Ramos (cell line): ENCODE results near the gene PLK5.
"Not testable (repeated sequence)": the region's sequence is repeated elsewhere in the genome, so short reads cannot be mapped to it uniquely, and the experiment has no call there.

Experiments
- in situ Hi-C: fragments of 300-500 bp; cut with MboI; formaldehyde crosslinking; loops from one replicate; pipeline ENCODE4 v1.14.3; 2022; ENCODE audit warnings: low sequenced_read_pairs; ENCODE audit not compliant: unreplicated experiment

Gene PLK5

GRCh38 chr19:1490311-1491113 is 33.4 kb upstream of the PLK5 start, which contains the start of gene PCSK4:
Gene PCSK4, minus strand, starts transcription at chr19:1490350. Its CDS starts 4 bp downstream, at chr19:1490346.
- in situ Hi-C loops, result no loop called here

DNA sequence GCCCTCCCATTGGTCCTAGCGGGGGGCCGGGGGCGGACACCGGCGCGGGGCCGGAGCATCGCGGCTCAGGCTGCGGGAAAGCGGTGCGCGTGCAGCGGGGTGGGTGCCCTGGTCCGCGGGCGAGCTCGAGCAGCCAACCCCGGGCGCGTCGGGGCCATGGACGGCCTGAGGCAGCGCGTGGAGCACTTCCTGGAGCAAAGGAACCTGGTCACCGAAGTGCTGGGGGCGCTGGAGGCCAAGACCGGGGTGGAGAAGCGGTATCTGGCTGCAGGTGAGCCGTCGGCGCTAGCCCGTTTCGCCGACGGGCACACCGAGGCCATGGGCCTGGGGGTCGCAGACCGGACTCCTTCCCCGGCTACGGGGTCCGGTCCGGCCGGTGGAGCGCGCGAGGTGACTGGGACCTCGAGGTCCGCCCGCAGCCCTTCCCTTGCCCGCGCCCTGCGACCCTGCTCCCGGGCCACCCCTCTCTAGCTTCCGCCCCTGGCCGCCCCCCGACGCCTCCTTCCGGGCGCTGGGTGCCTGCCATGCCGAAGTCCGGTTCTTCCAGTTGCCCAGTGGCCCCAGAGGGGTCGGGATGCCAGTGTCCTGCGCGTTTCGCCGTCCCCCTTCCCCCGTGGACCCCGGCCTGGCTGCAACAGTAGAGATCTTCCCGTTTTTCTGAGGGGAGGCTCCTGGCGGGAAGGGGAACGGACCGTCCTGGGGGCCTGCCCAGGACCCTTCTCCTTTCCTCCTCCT is 32.6 kb upstream of the PLK5 start, which contains the start of gene REEP6:
REEP6 (plus strand) TSS at position 68 of the 735 bp plus-strand sequence; CDS start at position 157, 89 bp downstream.
- in situ Hi-C loops, result no loop called here

DNA sequence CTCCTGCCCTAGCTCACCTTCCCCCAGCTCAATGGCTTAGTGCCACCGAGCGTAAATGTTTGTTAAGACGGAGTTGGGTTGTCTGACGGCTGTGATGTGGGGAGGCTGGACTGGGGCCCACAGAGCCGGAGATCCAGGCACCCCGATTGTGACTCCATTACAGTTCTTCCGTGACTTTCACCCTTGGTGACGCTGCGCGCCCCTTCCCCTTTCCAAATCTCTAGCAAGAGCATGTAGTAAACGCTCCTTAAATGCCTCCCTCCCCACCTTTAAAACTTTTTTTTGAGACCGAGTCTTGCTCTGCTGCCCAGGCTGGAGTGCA is 32.1 kb upstream of the PLK5 start:
- in situ Hi-C loops, result no loop called here

DNA sequence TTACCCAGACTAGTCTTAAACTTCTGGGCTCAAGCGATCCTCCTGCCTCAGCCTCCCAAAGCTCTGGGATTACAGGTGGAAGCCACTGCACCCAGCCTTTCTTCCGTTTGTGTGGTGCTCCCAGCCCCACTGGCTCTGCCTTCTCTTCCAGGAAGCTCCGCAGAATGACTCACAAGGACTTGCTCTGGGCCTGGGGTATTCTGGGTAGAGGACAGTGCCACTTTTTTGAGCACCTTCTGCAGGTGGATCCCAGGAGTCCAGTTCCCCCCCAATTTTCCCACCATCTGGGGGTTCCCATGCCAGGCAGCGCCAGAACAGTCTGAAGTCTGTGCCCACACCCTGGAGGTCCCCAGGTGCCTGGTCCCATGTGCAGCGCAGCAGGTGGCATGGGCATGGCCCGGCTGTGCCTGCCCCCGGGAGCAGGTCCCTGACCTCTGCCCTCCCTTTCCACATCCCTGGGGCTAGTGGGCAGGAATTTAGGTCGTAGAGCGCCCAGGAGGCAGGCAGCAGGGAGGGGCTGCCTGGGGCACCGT is 31.3 kb upstream of the PLK5 start:
- in situ Hi-C loops, result no loop called here

GRCh38 chr19:1494115-1494815 is 29.6 kb upstream of the PLK5 start:
- in situ Hi-C loops, result no loop called here

- in situ Hi-C loops, result no loop called here
These were observed 28.7 kb upstream of the PLK5 start for GRCh38 chr19:1495051-1495798.

DNA sequence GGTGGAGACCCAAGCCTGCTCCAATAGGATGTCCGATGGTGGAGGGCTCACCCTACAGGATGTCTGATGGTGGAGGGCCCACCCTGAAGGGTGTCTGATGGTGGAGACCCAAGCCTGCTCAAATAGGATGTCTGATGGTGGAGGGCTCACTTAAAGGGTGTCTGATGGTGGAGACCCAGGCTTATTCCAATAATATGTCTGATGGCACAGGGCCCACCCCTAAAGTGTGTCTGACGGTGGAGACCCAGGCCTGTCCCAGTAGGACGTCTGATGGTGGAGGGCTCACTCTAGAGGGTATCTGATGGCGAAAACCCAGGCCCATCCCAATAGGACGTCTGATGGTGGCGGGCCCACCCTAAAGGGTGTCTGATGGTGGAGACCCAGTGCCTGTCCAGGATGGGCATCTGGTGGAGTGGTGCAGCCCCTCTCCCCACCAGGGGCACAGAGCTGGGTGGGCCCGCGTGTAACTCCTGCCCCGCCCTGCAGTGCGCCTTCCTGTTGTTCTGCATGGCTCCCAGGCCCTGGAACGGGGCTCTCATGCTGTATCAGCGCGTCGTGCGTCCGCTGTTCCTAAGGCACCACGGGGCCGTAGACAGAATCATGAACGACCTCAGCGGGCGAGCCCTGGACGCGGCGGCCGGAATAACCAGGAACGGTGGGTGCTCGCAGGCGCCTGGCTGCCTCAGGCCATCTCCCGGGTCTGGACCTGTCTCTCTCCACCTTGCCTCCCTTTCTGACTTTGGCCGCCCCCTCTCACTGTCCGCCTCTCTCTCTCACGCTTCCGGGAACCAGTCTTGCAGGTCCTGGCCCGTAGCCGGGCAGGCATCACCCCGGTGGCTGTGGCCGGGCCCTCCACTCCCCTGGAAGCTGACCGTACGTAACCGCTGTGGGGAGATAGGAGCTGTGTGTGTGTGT is 27.8 kb upstream of the PLK5 start:
- in situ Hi-C loops, result no loop called here

DNA sequence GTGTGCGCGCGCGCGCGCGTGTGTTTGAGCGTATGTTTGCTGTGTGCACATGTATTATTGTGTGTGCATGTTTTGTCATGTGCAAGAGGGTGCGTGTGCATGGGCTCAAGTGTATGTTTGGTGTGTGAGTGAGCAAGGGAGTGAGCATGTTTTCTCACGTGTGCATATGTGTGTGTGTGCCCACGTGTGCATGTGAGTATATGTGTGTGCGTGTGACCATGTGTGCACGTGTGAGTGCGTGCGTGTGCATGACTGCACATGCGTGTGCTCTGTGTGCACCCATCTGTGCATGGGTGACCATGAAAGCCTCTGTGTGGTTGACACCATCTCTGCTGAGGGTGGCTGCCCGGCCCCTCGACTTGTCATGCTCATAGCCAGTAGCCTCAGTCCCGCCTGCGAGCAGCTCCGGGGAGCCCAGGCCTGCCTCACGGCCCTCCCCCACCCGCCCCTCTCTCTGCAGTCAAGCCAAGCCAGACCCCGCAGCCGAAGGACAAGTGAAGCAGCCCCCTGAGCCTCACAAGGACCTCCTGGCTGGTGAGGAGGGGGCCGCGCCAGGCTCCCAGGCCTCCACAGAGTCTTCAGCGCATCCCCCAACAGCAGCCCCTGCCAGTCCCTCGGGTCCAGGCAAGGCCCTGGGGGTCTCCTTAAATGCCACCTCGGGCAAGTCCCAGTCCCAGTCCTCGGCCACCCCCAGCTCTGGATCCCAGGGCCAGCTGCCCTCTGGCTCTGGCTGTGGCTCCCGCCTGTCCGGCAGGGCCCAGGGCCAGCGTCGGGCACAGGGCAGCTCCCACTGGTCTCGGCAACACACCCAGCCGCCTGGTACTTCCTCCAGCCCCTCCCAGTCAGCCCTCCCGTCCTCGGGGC is 26.9 kb upstream of the PLK5 start:
- in situ Hi-C loops, result no loop called here

DNA sequence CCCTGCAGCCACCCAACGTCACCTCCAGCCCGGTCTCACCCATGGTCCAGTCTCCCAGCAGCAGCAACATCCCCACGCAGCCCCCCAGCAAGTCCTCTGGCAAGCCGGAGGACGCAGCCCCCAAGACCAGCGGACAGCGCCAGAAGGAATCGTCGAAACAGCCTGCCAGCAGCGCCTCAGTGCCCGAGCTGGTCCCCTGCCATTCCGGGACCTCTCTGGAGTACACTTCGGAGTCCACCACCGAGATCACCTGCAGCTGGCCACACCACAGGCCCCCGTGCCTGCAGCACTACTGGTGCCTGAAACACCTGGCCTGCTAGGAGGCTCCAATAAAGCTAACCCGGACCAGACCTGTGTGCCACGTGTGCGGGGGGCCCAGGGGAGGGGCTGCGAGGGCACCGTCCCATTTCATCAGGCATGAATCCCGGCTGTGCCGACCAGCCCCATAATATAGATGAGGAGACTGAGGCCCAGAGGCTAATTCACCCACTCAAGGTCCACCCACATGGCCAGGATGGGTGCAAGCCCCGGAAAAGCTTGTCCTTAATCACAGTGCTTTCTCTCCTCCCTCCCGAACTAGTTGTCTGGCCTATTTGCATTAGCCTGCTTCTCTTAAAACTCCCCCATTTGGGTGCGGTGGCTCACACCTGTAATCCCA is 26.2 kb upstream of the PLK5 start:
- in situ Hi-C loops, result no loop called here

DNA sequence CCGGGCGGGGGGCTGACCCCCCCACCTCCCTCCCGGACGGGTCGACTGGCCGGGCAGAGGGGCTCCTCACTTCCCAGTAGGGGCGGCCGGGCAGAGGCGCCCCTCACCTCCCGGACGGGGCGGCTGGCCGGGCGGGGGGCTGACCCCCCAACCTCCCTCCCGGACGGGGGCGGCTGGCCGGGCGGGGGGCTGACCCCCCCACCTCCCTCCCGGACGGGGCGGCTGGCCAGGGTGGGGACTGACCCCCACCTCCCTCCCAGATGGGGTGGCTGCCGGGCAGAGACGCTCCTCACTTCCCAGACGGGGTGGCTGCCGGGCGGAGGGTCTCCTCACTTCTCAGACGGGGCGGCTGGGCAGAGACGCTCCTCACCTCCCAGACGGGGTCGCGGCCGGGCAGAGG is 24.6 kb upstream of the PLK5 start:
- in situ Hi-C loops, result not testable (repeated sequence)

- in situ Hi-C loops, result no loop called here
These were observed 22.7 kb upstream of the PLK5 start for GRCh38 chr19:1501200-1501595.

- in situ Hi-C loops, result no loop called here
These were observed 21.3 kb upstream of the PLK5 start for GRCh38 chr19:1502433-1503088.

DNA sequence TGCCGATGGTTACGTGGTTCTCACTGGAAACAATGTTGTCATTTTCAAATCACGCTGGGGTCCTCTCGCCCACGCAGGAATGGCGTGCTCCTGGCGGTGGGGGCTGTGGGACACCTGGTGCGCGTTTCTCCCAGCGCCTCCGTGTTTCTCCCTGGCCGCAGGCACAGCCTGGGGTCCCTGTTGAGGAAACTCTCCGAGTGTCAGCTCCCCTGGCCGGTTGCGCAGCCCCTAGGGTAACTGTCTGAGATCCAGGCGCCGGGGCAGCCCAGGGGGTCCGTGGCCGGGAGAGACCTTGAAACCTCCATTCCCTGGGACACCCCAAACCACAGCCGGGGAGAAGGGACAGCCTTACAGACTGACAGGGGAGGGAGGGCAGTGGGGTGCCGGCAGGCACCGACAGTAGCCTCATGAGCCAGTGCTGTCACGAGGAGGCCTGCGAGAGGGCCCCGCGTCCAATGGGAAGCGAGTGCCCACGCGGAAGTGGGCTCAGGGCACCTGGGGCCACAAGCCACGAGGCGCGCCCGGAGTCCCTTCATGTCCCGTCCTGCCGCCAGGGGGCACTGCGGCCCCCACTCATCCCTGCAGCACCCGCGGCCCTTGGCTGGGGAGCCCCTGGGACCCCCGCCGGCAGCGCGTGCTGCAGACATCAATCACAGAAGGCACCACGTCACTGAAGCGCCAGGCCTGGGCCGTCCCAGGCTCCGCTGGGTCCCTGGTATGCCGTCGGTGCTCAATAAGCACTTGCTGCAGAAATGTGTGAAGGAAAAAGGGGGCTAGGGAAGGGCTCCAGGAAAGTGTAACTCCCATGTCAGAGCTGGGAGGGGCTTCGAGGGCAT is 20.6 kb upstream of the PLK5 start:
- in situ Hi-C loops, result no loop called here

DNA sequence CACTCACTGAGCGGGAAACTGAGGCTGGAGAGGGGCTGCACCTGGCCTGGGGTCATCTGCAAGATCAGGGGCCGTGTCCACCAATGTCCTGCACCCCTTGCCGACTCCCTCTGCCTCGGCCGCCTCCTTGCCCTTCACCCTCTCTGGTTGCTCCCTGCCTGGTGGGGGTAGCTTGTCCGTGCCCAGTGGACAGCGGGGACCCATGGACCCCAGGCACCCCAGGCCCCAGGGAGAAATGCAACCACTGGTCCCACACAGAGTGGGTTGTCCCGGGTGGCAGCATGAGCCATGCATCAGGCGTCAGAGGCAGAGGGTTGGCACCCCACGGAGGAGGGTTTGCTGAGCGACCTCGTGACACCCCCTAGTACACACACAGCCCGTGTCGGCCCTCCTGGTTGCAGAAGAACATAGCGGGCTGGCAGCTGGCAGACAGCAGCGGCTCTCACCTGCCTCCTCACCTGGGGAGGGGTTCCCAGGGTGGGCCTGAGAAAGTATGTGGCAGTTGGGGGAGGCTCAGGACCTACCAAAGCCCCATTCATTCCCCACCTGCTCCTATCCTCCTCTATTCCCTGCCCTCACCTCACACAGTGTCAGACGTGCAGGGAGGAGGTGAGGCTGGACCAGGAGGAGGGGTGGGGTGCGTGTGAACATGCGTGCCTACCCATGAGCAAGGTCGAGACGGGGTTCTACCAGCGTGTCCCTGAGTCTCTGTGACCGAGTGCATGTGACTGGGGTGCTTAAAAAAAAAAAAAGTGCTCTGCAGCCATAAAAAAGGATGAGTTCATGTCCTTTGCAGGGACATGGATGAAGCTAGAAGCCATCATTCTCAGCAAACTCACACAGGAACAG is 19.7 kb upstream of the PLK5 start:
- in situ Hi-C loops, result no loop called here

DNA sequence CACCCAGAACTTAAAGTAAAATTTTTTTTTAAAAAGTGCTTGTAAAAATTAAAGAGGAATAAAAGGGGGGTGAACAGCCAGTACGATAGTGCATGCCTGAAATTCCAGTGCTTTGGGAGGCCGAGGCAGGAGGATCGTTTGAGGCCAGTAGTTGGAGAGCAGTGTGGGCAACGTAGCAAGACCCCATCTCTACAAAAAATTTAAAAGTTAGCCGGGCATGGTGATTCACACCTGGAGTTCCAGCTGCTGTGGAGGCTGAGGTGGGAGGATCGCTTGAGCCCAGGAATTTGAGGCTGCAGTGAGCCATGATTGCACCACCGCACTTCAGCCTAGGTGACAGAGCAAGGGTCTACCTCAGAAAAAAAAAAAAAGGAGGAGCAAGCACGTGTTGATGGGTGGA is 18.9 kb upstream of the PLK5 start:
- in situ Hi-C loops, result no loop called here
